OCI-LY7 (cell line): ENCODE measurements around the gene SLC38A9.

Experiments
- EZH2phosphoT487 ChIP-seq: fragments of 200-600 bp; sonication (generic); IDR thresholded peaks from 2 replicates; pipeline ENCODE4 v1.6.1; 2018; ENCODE audit warnings: low read depth, borderline replicate concordance, mild to moderate bottlenecking, mixed run types, antibody characterized with exemption, low read length, moderate library complexity, mixed read lengths
- TF ChIP-seq, protein P1 (sequence below): fragments of 200-600 bp; sonication (generic); conservative IDR thresholded peaks from 2 replicates; pipeline ENCODE4 v1.5.1; 2014; ENCODE audit warnings: mild to moderate bottlenecking, antibody characterized with exemption, low read length, moderate library complexity, mixed read lengths

GRCh38 chr5:55620766-55621160, 91.4 kb downstream of the SLC38A9 start:
- TF ChIP-seq, protein P1, sequence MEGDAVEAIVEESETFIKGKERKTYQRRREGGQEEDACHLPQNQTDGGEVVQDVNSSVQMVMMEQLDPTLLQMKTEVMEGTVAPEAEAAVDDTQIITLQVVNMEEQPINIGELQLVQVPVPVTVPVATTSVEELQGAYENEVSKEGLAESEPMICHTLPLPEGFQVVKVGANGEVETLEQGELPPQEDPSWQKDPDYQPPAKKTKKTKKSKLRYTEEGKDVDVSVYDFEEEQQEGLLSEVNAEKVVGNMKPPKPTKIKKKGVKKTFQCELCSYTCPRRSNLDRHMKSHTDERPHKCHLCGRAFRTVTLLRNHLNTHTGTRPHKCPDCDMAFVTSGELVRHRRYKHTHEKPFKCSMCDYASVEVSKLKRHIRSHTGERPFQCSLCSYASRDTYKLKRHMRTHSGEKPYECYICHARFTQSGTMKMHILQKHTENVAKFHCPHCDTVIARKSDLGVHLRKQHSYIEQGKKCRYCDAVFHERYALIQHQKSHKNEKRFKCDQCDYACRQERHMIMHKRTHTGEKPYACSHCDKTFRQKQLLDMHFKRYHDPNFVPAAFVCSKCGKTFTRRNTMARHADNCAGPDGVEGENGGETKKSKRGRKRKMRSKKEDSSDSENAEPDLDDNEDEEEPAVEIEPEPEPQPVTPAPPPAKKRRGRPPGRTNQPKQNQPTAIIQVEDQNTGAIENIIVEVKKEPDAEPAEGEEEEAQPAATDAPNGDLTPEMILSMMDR, result no peak
- TF ChIP-seq EZH2phosphoT487, result no peak
